Measurements from ENCODE around the gene AP1S1.

- no peak for TF ChIP-seq CTCF (IDR thresholded peaks at IDR 0.05; ENCODE audit: low read depth, low read length, poor library complexity, severe bottlenecking)
- TF ChIP-seq EZH2phosphoT487 (IDR thresholded peaks at IDR 0.05; ENCODE audit: borderline replicate concordance, low read length), result no peak
These were observed 31.1 kb downstream of the AP1S1 start for GRCh38 chr7:101185258-101185839.

Measured in DOHH2 (cell line).